Neural crest cell (in vitro differentiated cells): Measurements from ENCODE around the gene PHYHD1. TPM values are rescaled to one million over a fixed set of nuclear protein-coding genes. Genes with fewer than 3 reads are reported as not detected.
"Not testable (repeated sequence)": the region's sequence is repeated elsewhere in the genome, so short reads cannot be mapped to it uniquely, and the experiment has no call there.

Experiments
- DNase-seq: peaks from one replicate; pipeline ENCODE4 v3.0.0; 2021; ENCODE audit warnings: low read depth, mixed read lengths, low spot score
- H3K27ac Mint-ChIP-seq: one replicate; pipeline ENCODE4 v1.8.0; 2021; ENCODE audit warnings: mild to moderate bottlenecking, mixed read lengths; ENCODE audit not compliant: unreplicated experiment
- H3K27me3 Mint-ChIP-seq: 2 replicates; pipeline ENCODE4 v1.8.0; 2021; ENCODE audit warnings: low read depth, mild to moderate bottlenecking, mixed read lengths
- H3K36me3 Mint-ChIP-seq: 2 replicates; pipeline ENCODE4 v1.8.0; 2021; ENCODE audit warnings: low read depth, mild to moderate bottlenecking, mixed read lengths
- H3K4me1 Mint-ChIP-seq: 2 replicates; pipeline ENCODE4 v1.8.0; 2021; ENCODE audit warnings: mixed read lengths
- H3K4me3 Mint-ChIP-seq: one replicate; pipeline ENCODE4 v1.8.0; 2021; ENCODE audit warnings: mild to moderate bottlenecking, mixed read lengths
- H3K9me3 Mint-ChIP-seq: 2 replicates; pipeline ENCODE4 v1.8.0; 2021; ENCODE audit warnings: mixed read lengths
- CTCF ChIP-seq: fragments of 200-600 bp; sonication (generic); conservative IDR thresholded peaks from 2 replicates; pipeline ENCODE4 v1.5.0; 2021; ENCODE audit warnings: antibody characterized with exemption, mild to moderate bottlenecking
- total RNA-seq: library from RNA; stranded (reverse); gene quantifications from 2 replicates; pipeline ENCODE4 v1.2.1, GENCODE V29; 2021

PHYHD1 gene
- total RNA-seq, 1 donor from 2014 or later: 5.0 TPM

- Mint-ChIP-seq H3K36me3 (no peaks in the 10 kb centered on the region), H3K4me3 (peak overlapping the region; percentile 59), H3K27me3 (no peaks in the 10 kb centered on the region), H3K27ac (no peak overlapping the region), H3K9me3 (no peaks in the 10 kb centered on the region), H3K4me1 (peaks cover 8% of the 10 kb centered on the region)
- no peak for TF ChIP-seq CTCF
- DNase-seq: peak; percentile 23
Measured at GRCh38 chr9:128940271-128940921, 19.6 kb downstream of the PHYHD1 start.

GRCh38 chr9:128940946-128941755, 20.4 kb downstream of the PHYHD1 start:
- Mint-ChIP-seq H3K27ac (peak overlapping the region; percentile 78), H3K4me3 (peak overlapping the region; percentile 59), H3K36me3 (peaks cover 5% of the 10 kb centered on the region), H3K9me3 (no peaks in the 10 kb centered on the region), H3K4me1 (peaks cover 16% of the 10 kb centered on the region), H3K27me3 (no peaks in the 10 kb centered on the region)
- no peak for DNase-seq
- TF ChIP-seq CTCF: no peak

GRCh38 chr9:128943832-128944620, 23.2 kb downstream of the PHYHD1 start:
- Mint-ChIP-seq H3K27me3 (no peaks in the 10 kb centered on the region), H3K9me3 (no peaks in the 10 kb centered on the region), H3K36me3 (peaks cover 7% of the 10 kb centered on the region), H3K4me3 (peak overlapping the region; percentile 47), H3K27ac (no peak overlapping the region), H3K4me1 (peaks cover 31% of the 10 kb centered on the region)
- no peak for TF ChIP-seq CTCF
- DNase-seq: no peak

DNA sequence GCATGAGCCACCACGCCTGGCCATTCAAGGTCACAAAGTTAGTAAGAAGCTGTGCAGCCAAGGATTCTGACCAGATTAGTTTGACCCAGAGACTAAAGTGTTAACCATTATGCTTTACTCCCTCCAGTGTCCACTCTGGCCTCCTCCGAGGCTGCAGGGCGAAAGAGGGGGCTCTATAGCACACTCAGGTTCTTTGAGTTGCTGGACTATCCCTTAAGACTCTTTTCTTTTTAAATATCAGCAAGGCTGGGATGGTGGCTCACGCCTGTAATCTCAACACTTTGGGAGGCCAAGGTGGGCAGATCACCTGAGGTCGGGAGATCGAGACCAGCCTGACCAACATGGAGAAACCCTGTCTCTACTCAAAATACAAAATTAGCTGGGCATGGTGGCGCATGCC, 24.2 kb downstream of the PHYHD1 start:
- not testable (repeated sequence) for H3K36me3 Mint-ChIP-seq, DNase-seq, H3K9me3 Mint-ChIP-seq, H3K27ac Mint-ChIP-seq, H3K27me3 Mint-ChIP-seq
- Mint-ChIP-seq H3K4me1 (peaks cover 31% of the 10 kb centered on the region), H3K4me3 (peak overlapping the region; percentile 31)

DNA sequence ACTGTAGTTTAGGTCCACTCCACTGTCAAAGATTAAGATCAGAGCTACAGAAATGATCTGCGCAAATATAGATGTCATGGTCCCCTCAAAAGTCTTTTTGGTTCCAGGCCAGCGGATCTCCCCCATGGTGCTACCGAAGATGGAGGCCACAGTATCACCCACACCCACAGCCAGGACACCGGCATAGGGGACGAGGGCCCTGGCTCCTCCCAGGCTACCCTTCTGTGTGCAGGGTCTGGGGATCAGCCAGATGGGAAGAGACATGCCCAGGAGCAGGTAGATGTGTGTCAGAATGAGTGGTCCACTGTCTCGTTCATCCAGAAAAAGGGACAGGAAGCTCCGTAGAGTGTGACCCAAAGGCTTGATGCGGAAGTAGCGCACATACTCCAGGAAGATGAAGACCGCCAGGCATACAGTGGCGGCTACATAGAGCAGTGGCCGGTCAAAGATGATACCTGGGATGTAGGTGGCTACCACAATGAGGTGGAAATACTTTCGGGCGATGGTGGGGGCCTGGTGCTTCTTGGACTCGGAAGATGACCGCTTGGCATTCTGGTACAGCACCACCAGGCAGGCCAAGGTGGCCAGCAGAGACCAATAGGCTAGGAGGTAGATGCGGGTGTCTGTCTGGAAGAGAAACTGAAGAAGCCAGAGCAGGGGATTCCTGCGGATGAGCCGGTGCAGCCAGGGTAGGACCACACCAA, 25.2 kb downstream of the PHYHD1 start:
- no peak for TF ChIP-seq CTCF
- peaks cover 24% of the 10 kb centered on the region for H3K4me1 Mint-ChIP-seq
- H3K27ac Mint-ChIP-seq: no peak overlapping the region

More for the DNA sequence above, 25.2 kb downstream of the PHYHD1 start:
- H3K4me3 Mint-ChIP-seq: peak overlapping the region; percentile 97
- DNase-seq: no peak
- no peaks in the 10 kb centered on the region for H3K9me3 Mint-ChIP-seq
- no peaks in the 10 kb centered on the region for H3K27me3 Mint-ChIP-seq
- H3K36me3 Mint-ChIP-seq: peaks cover 7% of the 10 kb centered on the region
